H1 (cell line): ENCODE results near the gene DCTN1. TPM values are rescaled to one million over a fixed set of nuclear protein-coding genes. Genes with fewer than 3 reads are reported as not detected.

ENCODE experiments used
- CTCF ChIA-PET: fragments of 300-600 bp; sonication (Branson Sonifier 250); formaldehyde crosslinking; loops from one replicate; lab custom pipeline; 2021; ENCODE audit not compliant: partially characterized antibody; lab: Charles Lee
- POLR2A ChIA-PET: fragments of 300-600 bp; sonication (Branson Sonifier 250); formaldehyde crosslinking; loops from one replicate; lab custom pipeline; 2021; ENCODE audit warnings: inconsistent platforms; ENCODE audit not compliant: partially characterized antibody; lab: Charles Lee
- DNase-seq, 2 experiments: peaks; one replicate each; pipeline versions ENCODE4 v3.0.0 to v3.0.0-alpha.2; 2010 to 2022; ENCODE audit warnings: low spot score in 2 of 2, low read depth in 1 of 2, mixed read lengths in 1 of 2
- FAIRE-seq: peaks from 2 replicates; lab custom pipeline; 2011; peaks lifted over from hg19 to GRCh38; lab: Jason Lieb, UNC
- H2AFZ ChIP-seq: 2 replicates; pipeline ENCODE4 v1.8.1; 2012; ENCODE audit warnings: low read length, inconsistent platforms
- H2AK5ac ChIP-seq: 2 replicates; pipeline ENCODE4 v1.6.1; 2013; ENCODE audit warnings: low read depth, low read length
- H2BK120ac ChIP-seq: replicated peaks from 2 replicates; pipeline ENCODE3; 2013; ENCODE audit warnings: low read depth, low read length, inconsistent platforms
- H2BK12ac ChIP-seq: 2 replicates; pipeline ENCODE4 v1.6.1; 2013; ENCODE audit warnings: low read depth, low read length
- H2BK15ac ChIP-seq: 2 replicates; pipeline ENCODE4 v1.6.1; 2013; ENCODE audit warnings: low read length
- H2BK20ac ChIP-seq: 2 replicates; pipeline ENCODE4 v1.6.1; 2013; ENCODE audit warnings: low read length
- H2BK5ac ChIP-seq: 2 replicates; pipeline ENCODE4 v1.6.1; 2013; ENCODE audit warnings: low read depth, low read length
- H3K14ac ChIP-seq: 2 replicates; pipeline ENCODE4 v1.6.1; 2013; ENCODE audit warnings: inconsistent platforms; ENCODE audit not compliant: insufficient read length
- H3K18ac ChIP-seq: 2 replicates; pipeline ENCODE4 v1.6.1; 2013; ENCODE audit warnings: low read length; ENCODE audit errors: extremely low read depth
- H3K23ac ChIP-seq: 2 replicates; pipeline ENCODE4 v1.6.1; 2013; ENCODE audit warnings: inconsistent platforms; ENCODE audit not compliant: insufficient read length
- H3K23me2 ChIP-seq: 2 replicates; pipeline ENCODE4 v1.6.1; 2013; ENCODE audit warnings: low read depth, low read length
- H3K27ac ChIP-seq: 2 replicates; pipeline ENCODE4 v1.6.1; 2011; ENCODE audit warnings: low read depth, low read length, inconsistent platforms
- H3K27me3 ChIP-seq, 4 experiments: replicated peaks in 1 of 4; 1 replicate in 1 of 4; 2 replicates in 3 of 4; pipeline versions ENCODE4 v1.6.1 to v1.8.1; 2011 to 2013; ENCODE audit warnings: low read length in 3 of 4, mild to moderate bottlenecking in 3 of 4, inconsistent platforms in 2 of 4, mixed read lengths in 2 of 4, moderate library complexity in 1 of 4; ENCODE audit not compliant: control insufficient read depth in 3 of 4, insufficient read depth in 3 of 4; ENCODE audit errors: extremely low read depth in 1 of 4
- H3K36me3 ChIP-seq, 4 experiments: 2 replicates each; pipeline versions ENCODE4 v1.6.1 to v1.8.1; 2011 to 2013; ENCODE audit warnings: mild to moderate bottlenecking in 4 of 4, low read length in 3 of 4, moderate library complexity in 2 of 4, control low read depth in 1 of 4, inconsistent platforms in 1 of 4; ENCODE audit not compliant: insufficient read depth in 4 of 4, control insufficient read depth in 2 of 4
- H3K4ac ChIP-seq: replicated peaks from 2 replicates; pipeline ENCODE3; 2013; ENCODE audit warnings: low read length, low read depth, mixed read lengths, inconsistent platforms; ENCODE audit not compliant: insufficient read length
- H3K4me1 ChIP-seq, 4 experiments: replicated peaks in 1 of 4; 1 replicate in 1 of 4; 2 replicates in 3 of 4; pipeline versions ENCODE4 v1.6.1 to v1.8.1; 2011 to 2013; ENCODE audit warnings: low read length in 3 of 4, inconsistent platforms in 2 of 4, mixed read lengths in 1 of 4; ENCODE audit not compliant: insufficient read depth in 4 of 4, control insufficient read depth in 3 of 4
- H3K4me2 ChIP-seq, 2 experiments: 2 replicates each; pipeline versions ENCODE4 v1.6.1 to v1.8.1; 2011 to 2013; ENCODE audit warnings: low read depth in 2 of 2, low read length in 2 of 2, control low read depth in 1 of 2, inconsistent platforms in 1 of 2, mild to moderate bottlenecking in 1 of 2; ENCODE audit not compliant: insufficient read depth in 1 of 2
- H3K4me3 ChIP-seq, 4 experiments: fragments of 200-600, 300-600 bp in 1 of 4; sonication (generic), shearing (Covaris generic), sonication (Bioruptor Twin) in 1 of 4; 2 replicates each; pipeline versions ENCODE4 v1.5.1 to v1.8.1; 2011 to 2016; ENCODE audit warnings: low read length in 4 of 4, low read depth in 3 of 4, control low read depth in 2 of 4, inconsistent platforms in 2 of 4, mild to moderate bottlenecking in 2 of 4, mixed read lengths in 1 of 4, moderate library complexity in 1 of 4; ENCODE audit not compliant: insufficient read depth in 2 of 4; ENCODE audit errors: extremely low read depth in 1 of 4
- H3K56ac ChIP-seq: replicated peaks from 2 replicates; pipeline ENCODE3; 2013; ENCODE audit warnings: low read depth, mild to moderate bottlenecking, mixed read lengths, low read length, inconsistent platforms; ENCODE audit not compliant: insufficient read length
- H3K79me1 ChIP-seq: 2 replicates; pipeline ENCODE4 v1.6.1; 2013; ENCODE audit warnings: low read depth, low read length, control low read depth
- H3K79me2 ChIP-seq, 2 experiments: 2 replicates each; pipeline versions ENCODE4 v1.6.1 to v1.8.1; 2012 to 2013; ENCODE audit warnings: low read length in 2 of 2, mild to moderate bottlenecking in 2 of 2, inconsistent platforms in 1 of 2; ENCODE audit not compliant: insufficient read depth in 2 of 2, control insufficient read depth in 1 of 2
- H3K9ac ChIP-seq, 4 experiments: replicated peaks in 1 of 4; 1 replicate in 1 of 4; 2 replicates in 3 of 4; pipeline versions ENCODE4 v1.6.1 to v1.8.1; 2011 to 2013; ENCODE audit warnings: low read depth in 3 of 4, low read length in 3 of 4, control low read depth in 2 of 4, mild to moderate bottlenecking in 2 of 4, moderate library complexity in 2 of 4, inconsistent platforms in 1 of 4; ENCODE audit errors: extremely low read depth in 1 of 4
- H3K9me3 ChIP-seq, 2 experiments: 2 replicates each; pipeline versions ENCODE4 v1.6.1 to v1.8.1; 2012 to 2013; ENCODE audit warnings: mild to moderate bottlenecking in 2 of 2, moderate library complexity in 2 of 2, control low read depth in 1 of 2, inconsistent platforms in 1 of 2, low read depth in 1 of 2, low read length in 1 of 2, mixed read lengths in 1 of 2; ENCODE audit not compliant: insufficient read depth in 2 of 2
- H4K20me1 ChIP-seq, 2 experiments: replicated peaks in 1 of 2; 2 replicates each; pipeline versions ENCODE3 to v1.8.1; 2011 to 2013; ENCODE audit warnings: inconsistent platforms in 2 of 2, low read length in 2 of 2, mild to moderate bottlenecking in 1 of 2; ENCODE audit not compliant: insufficient read depth in 2 of 2, control insufficient read depth in 1 of 2
- H4K5ac ChIP-seq: 2 replicates; pipeline ENCODE4 v1.6.1; 2013; ENCODE audit warnings: low read length, low read depth, mixed read lengths, inconsistent platforms; ENCODE audit not compliant: insufficient read length
- H4K8ac ChIP-seq: 2 replicates; pipeline ENCODE4 v1.8.0; 2013; ENCODE audit warnings: mild to moderate bottlenecking, moderate library complexity, low read length, inconsistent platforms; ENCODE audit not compliant: insufficient read depth; ENCODE audit errors: extremely low read depth
- H4K91ac ChIP-seq: replicated peaks from 2 replicates; pipeline ENCODE3; 2013; ENCODE audit warnings: low read length, mixed read lengths, inconsistent platforms; ENCODE audit not compliant: insufficient read length
- CHD2 ChIP-seq: IDR thresholded peaks from 2 replicates; pipeline ENCODE4 v1.6.1; 2012; ENCODE audit warnings: low read length, improper control_type of control experiment
- MAFK ChIP-seq: IDR thresholded peaks from 2 replicates; pipeline ENCODE4 v1.6.1; 2012; ENCODE audit warnings: low read depth, mild to moderate bottlenecking, improper control_type of control experiment, low read length
- YY1 ChIP-seq: IDR thresholded peaks from 2 replicates; pipeline ENCODE4 v1.6.1; 2011; ENCODE audit warnings: low read depth, mild to moderate bottlenecking, low read length
- WGBS, 2 experiments: shearing (Covaris generic) in 1 of 2; methylation state at CpG; one replicate each; pipeline versions ENCODE4 v1.1.6 to v1.1.7; 2013 to 2015; ENCODE audit warnings: low lambda C conversion rate in 2 of 2, mixed read lengths in 2 of 2, inconsistent platforms in 1 of 2, low coverage in 1 of 2, missing lambda C conversion rate in 1 of 2; ENCODE audit not compliant: insufficient replicate concordance in 2 of 2, insufficient coverage in 1 of 2, insufficient read length in 1 of 2; ENCODE audit errors: extremely low coverage in 1 of 2, missing lambda C conversion rate in 1 of 2; 5-methylcytosine and 5-hydroxymethylcytosine counted together
- polyA plus RNA-seq, 7 experiments: library from polyadenylated mRNA; depleted of rRNA in 3 of 7; stranded (reverse) in 5 of 7; unstranded in 2 of 7; fragments of >200 nt in 5 of 7; fragments of 200-250 nt in 2 of 7; gene quantifications; 1 replicate in 5 of 7; 2 replicates in 1 of 7; 4 replicates in 1 of 7; pipeline versions ENCODE4 v1.2.1 to v1.2.3, GENCODE V29; 2011 to 2013; ENCODE audit warnings: missing spikeins in 2 of 7, mixed read lengths in 2 of 7
- total RNA-seq: library from RNA; stranded (reverse); fragmentation: NEBNext Ultra II Directional; extraction: Animal tissue kit (Norgen Biotek cat#: 25700); gene quantifications from 2 replicates; pipeline ENCODE4 v1.2.1, GENCODE V29; 2021

The DCTN1 gene
- total and polyA plus RNA-seq, 2 of the 8 experiments (the other 6 are each of a cell fraction or from before 2014, with no cell fraction given): 105 to 162 TPM

DNA sequence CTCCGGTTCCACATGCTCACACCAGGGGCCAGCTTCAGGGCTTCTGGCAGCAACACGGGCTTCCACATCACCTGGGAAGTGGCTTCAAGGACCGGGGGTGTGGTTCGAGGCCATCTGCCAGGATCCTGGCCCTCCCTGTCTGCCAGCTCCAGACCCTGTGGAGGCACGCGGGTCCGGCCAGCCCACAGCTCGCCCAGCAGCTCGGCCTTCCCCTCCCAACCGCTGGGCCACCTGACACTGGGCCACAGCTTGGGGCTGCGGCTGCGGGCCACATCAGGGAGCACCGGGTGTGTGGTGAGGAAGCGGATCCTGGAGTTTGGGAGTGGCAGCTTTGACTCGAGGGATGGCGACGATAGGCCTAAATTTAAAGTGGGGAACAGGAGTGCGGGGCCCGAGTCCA is 34.3 kb upstream of the DCTN1 start:
- Histone ChIP-seq H3K23ac (no peak overlapping the region), H4K5ac (no peak overlapping the region), H4K91ac (no peak overlapping the region), H4K20me1 (no peaks in the 10 kb centered on the region), H3K79me2 (no peaks in the 10 kb centered on the region), H2BK12ac (no peak overlapping the region), H4K8ac (peak overlapping the region; percentile 89), H2BK120ac (no peak overlapping the region), H3K4me3 (no peak overlapping the region), H3K9ac (no peak overlapping the region), H3K36me3 (no peaks in the 10 kb centered on the region), H2BK20ac (no peak overlapping the region), H3K14ac (no peak overlapping the region), H2BK15ac (0 out of 2 replicates have a peak overlapping the region, but pooled peaks have one; percentile 29), H2AFZ (no peak overlapping the region), H3K27me3 (no peaks in the 10 kb centered on the region), H3K27ac (no peak overlapping the region), H3K9me3 (no peaks in the 10 kb centered on the region), H2BK5ac (no peak overlapping the region), H3K18ac (no peak overlapping the region), H2AK5ac (no peak overlapping the region), H3K56ac (no peak overlapping the region), H3K4me2 (peak overlapping the region in 1 of 2 experiments; percentile 52; a peak in 1 of 4 replicates), H3K79me1 (no peaks in the 10 kb centered on the region), H3K23me2 (no peaks in the 10 kb centered on the region), H3K4me1 (peaks cover 0 to 13% (median 0%) of the 10 kb centered on the region in 4 experiments; a peak in 3 of 7 replicates), H3K4ac (no peak overlapping the region)
- FAIRE-seq: no peak
- DNase-seq: no peak
- ChIA-PET CTCF (interaction anchor here (0.7 to 4.0 kb wide), 4 partner anchors 14 to 28 kb away, joined by 3 to 19 read pairs (median 4); no protein-coding TSS in a partner anchor), POLR2A (interaction anchor here (0.5 to 0.9 kb wide), 4 partner anchors 9 to 44 kb away, joined by 3 to 4 read pairs (median 3); partner anchors contain the start of gene WBP1)
- 90% methylated on average over 14 of the region's 19 CpGs; no CpG with 5 or more reads in 1 of the 2 experiments for WGBS, 2 experiments
- TF ChIP-seq YY1 (no peak), CHD2 (no peak), MAFK (no peak)
